Measurements from ENCODE around the gene URB1. TPM values are rescaled to one million over a fixed set of nuclear protein-coding genes. Genes with fewer than 3 reads are reported as not detected.
"Not testable (repeated sequence)": the region's sequence is repeated elsewhere in the genome, so short reads cannot be mapped to it uniquely, and the experiment has no call there.

The URB1 gene, protein sequence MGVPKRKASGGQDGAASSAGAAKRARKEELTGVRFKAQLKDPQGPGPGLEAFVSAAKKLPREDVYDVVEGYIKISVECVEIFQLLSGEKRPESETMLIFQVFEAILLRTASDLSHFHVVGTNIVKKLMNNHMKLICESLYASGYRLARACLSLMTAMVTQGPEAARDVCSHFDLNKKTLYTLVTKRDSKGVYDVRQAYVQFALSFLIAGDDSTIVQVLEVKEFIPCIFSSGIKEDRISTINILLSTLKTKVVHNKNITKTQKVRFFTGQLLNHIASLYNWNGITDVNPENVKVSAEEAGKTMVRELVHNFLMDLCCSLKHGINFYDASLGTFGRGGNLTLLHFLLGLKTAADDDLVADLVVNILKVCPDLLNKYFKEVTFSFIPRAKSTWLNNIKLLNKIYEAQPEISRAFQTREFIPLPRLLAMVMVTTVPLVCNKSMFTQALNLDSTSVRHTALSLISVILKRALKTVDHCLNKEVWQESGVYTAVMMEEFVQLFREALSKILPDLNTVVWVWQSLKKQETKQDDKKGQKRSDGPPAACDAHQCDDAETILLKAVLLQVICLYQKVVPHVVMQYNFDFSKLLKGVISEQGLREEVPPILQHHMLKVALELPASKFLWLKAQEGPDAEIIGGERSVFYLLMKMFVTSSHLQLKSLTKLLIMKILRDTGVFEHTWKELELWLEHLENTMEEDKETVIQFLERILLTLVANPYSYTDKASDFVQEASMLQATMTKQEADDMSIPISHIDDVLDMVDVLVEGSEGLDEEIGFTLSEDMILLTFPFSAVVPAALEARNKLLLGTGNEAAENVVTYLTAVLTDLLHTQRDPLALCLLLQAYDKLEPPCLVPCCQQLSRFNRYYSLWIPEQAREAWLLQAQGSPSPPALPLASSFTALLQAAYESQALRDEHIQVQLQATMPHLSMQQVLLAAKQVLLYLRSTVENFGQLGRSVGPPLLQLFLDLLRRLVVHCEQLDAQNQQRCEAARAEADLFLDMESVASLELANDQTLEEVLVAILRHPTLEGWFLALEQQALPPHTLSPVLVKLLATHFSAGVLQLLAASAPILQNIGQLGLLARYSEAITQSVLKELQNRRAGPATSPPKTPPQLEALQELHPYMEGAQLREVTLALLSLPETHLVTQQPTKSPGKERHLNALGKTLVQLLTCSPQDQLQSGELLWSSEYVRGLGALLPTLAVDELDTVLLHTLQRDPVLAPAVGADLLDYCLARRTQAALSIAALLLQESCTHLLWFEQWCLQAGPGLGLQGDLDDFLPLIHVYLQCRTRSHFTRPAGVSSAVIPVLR (N-terminal part only)
- total RNA-seq (10 to 100 TPM; 38.9 to 39.8 TPM), polyA plus RNA-seq (3.9 TPM)

DNA sequence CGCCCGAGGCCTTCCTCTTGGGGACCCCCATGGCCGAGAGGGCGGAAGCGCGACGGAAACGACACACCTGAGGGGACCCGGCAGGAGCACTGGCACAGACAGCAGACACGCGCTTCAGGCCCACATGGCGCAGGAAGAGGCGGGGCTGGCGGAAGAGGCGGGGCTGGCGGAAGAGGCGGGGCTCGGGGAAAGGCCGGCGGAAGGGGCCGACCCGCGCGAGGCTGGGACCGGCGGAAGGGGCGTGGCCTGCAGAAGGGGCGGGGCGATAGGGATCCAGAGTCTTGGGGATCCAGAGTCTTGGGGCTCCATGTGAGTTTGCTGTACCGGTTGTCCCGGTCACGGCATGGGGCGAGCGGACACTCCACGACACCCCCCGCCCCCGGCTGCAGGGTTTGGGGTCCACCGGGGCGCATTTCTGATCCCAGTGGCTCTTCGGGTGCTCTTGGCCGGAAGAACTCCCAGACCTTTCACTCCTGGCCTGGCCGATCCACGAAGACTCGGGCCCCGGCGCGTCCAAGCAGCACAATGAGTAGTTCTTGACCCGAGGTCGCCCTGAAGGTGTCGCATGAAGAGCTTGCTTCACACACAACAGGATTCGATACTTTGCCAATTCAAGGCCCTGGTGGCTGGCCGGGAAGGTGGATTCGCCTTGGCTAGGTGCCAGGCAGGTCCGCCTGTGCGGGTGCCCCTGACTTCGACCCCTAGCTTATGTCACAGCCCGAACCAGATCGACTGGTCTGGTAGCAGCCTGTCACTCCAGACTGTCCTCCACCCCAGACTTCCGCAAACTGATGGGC lies at the start of gene URB1:
Gene URB1, minus strand, starts transcription at position 133 of the 797 bp plus-strand sequence. Its CDS starts 102 bp downstream, at position 31.
- peak within 1 kb of the TSS; percentile 70 to 94 (median 80) for H3K27ac Mint-ChIP-seq
- no peaks in the 10 kb centered on the region for H3K9me3 ChIP-seq (ENCODE audit: low read length)
- peak within 1 kb of the TSS; percentile 83 for H3K27ac ChIP-seq (ENCODE audit: low read depth, low read length)
- ChIA-PET POLR2A (interaction anchor here (1.1 to 2.1 kb wide), 4 partner anchors 19 to 219 kb away, joined by 3 to 11 read pairs (median 4); partner anchors contain the start of genes CFAP298 and EVA1C), CTCF (interaction anchor here (1.0 to 2.5 kb wide), 5 partner anchors 10 to 207 kb away, joined by 3 to 9 read pairs (median 6); partner anchors contain the start of gene EVA1C)
- peak within 1 kb of the TSS; percentile 86 to 93 (median 87) for H3K4me3 Mint-ChIP-seq
- no peaks in the 10 kb centered on the region for H3K9me3 Mint-ChIP-seq
- peaks cover 3 to 12% of the 10 kb centered on the region in 2 donors for H3K27me3 Mint-ChIP-seq
- H3K4me1 Mint-ChIP-seq, result peaks cover 37 to 53% (median 48%) of the 10 kb centered on the region in 3 donors
- no peaks in the 10 kb centered on the region for H3K27me3 ChIP-seq (ENCODE audit: insufficient read depth, low read length, poor library complexity, severe bottlenecking)
- peaks cover 26% of the 10 kb centered on the region for H3K4me1 ChIP-seq (ENCODE audit: insufficient read depth, low read length)
- H3K36me3 Mint-ChIP-seq, result peaks cover 0 to 19% (median 3%) of the 10 kb centered on the region in 3 donors
- no peaks in the 10 kb centered on the region for H3K36me3 ChIP-seq (ENCODE audit: insufficient read depth, low read length)
- peak; percentile 92 to 96 (median 93) for DNase-seq
- peak within 1 kb of the TSS; percentile 86 for H3K4me3 ChIP-seq (ENCODE audit: low read length)

DNA sequence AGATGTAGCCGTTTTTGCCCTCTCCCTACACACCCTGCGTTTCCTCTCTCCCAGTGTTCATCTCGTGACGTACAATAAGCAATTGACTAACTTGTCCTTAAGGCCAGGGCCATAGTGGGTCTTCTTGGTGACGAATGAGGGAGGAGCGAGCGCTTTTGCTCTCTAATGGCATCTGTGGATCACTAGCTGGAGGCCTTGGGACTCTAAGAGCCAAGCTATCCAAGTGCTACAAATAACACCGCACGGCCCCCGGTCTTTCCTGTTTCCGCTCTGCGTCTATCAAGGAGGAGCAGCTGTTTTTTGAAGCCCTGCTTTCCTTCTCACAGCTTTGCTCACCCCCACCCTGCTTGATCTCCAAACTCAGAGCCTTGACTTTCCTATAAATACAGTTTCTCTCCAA lies 44.9 kb upstream of the URB1 start:
- POLR2A ChIA-PET, result no interaction called here
- peaks cover 0 to 7% of the 10 kb centered on the region in 2 donors for H3K27me3 Mint-ChIP-seq

DNA sequence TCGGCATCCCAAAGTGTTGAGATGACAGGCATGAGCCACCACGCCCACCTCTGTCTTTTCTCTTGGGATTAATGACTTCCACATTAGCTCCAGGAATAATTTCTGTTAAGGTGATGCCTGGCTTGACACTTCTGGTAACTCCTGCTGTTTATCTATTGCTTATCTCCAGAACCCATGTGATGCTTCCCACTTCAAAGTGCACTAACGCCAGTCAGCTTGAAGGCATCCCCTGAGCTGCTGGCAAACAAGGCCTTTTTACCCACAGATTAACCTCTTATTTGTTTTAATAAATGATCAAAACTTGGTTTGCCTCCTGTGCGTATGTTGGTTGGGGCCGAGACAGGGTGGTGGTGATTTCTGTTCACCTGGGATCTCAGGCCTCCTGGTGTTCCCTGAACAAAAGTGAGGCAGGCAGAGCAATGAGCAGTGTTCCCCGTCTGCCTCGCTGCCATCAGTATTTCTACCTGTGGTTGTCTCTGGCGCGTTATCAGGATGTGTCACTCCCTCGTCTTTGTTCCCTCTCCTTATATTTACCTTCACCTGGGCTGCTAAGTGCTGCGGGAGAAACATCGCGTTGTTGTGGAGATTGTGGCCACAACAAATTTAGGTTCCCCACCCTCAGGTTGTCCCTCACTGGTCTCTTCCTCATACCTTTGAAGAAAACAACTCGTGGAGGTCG lies 40.3 kb upstream of the URB1 start:
- H3K27me3 ChIP-seq (ENCODE audit: insufficient read depth, low read length, poor library complexity, severe bottlenecking); H3K36me3 Mint-ChIP-seq; H3K9me3 ChIP-seq (ENCODE audit: low read length); DNase-seq; H3K4me1 ChIP-seq (ENCODE audit: insufficient read depth, low read length); H3K4me3 Mint-ChIP-seq; H3K36me3 ChIP-seq (ENCODE audit: insufficient read depth, low read length); H3K27ac ChIP-seq (ENCODE audit: low read depth, low read length); H3K4me3 ChIP-seq (ENCODE audit: low read length); H3K27me3 Mint-ChIP-seq; POLR2A ChIA-PET; H3K9me3 Mint-ChIP-seq: not testable (repeated sequence)
- CTCF ChIA-PET, result interaction anchor here (1.5 kb wide), 1 partner anchor 30 kb away, joined by 3 read pairs; no protein-coding TSS in a partner anchor
- Mint-ChIP-seq H3K27ac (peak overlapping the region in 3 of 8 donors; percentile 54 to 68 (median 67)), H3K4me1 (peaks cover 26 to 39% (median 28%) of the 10 kb centered on the region in 3 donors)

More for the DNA sequence above, 44.9 kb upstream of the URB1 start:
- Histone ChIP-seq H3K4me3 (ENCODE audit: low read length) (no peak overlapping the region), H3K9me3 (ENCODE audit: low read length) (no peaks in the 10 kb centered on the region), H3K27me3 (ENCODE audit: insufficient read depth, low read length, poor library complexity, severe bottlenecking) (no peaks in the 10 kb centered on the region), H3K27ac (ENCODE audit: low read depth, low read length) (no peak overlapping the region), H3K36me3 (ENCODE audit: insufficient read depth, low read length) (no peaks in the 10 kb centered on the region), H3K4me1 (ENCODE audit: insufficient read depth, low read length) (no peaks in the 10 kb centered on the region)
- DNase-seq, result no peak
- H3K4me1 Mint-ChIP-seq, result peaks cover 14 to 52% (median 29%) of the 10 kb centered on the region in 3 donors
- peak overlapping the region in 2 of 8 donors; percentile 66 to 68 for H3K27ac Mint-ChIP-seq
- no peaks in the 10 kb centered on the region for H3K9me3 Mint-ChIP-seq
- peaks cover 0 to 6% (median 3%) of the 10 kb centered on the region in 3 donors for H3K36me3 Mint-ChIP-seq
- CTCF ChIA-PET, result no interaction called here
- no peak overlapping the region for H3K4me3 Mint-ChIP-seq

- Mint-ChIP-seq H3K27me3 (no peaks in the 10 kb centered on the region), H3K9me3 (no peaks in the 10 kb centered on the region), H3K36me3 (peaks cover 4 to 19% (median 7%) of the 10 kb centered on the region in 3 donors), H3K4me1 (peaks cover 24 to 35% (median 27%) of the 10 kb centered on the region in 3 donors), H3K4me3 (no peak overlapping the region), H3K27ac (peak overlapping the region in 2 of 8 donors; percentile 46 to 57)
- no peak for DNase-seq
- ChIA-PET CTCF (no interaction called here), POLR2A (no interaction called here)
- no peak overlapping the region for H3K27ac ChIP-seq (ENCODE audit: low read depth, low read length)
- no peaks in the 10 kb centered on the region for H3K27me3 ChIP-seq (ENCODE audit: insufficient read depth, low read length, poor library complexity, severe bottlenecking)
- no peaks in the 10 kb centered on the region for H3K9me3 ChIP-seq (ENCODE audit: low read length)
- H3K36me3 ChIP-seq (ENCODE audit: insufficient read depth, low read length), result no peaks in the 10 kb centered on the region
- H3K4me3 ChIP-seq (ENCODE audit: low read length), result no peak overlapping the region
- no peaks in the 10 kb centered on the region for H3K4me1 ChIP-seq (ENCODE audit: insufficient read depth, low read length)
These were observed 35.3 kb upstream of the URB1 start for GRCh38 chr21:32427958-32428623.

- no peaks in the 10 kb centered on the region for H3K27me3 Mint-ChIP-seq
- DNase-seq, result no peak
- CTCF ChIA-PET, result no interaction called here
- H3K4me3 ChIP-seq (ENCODE audit: low read length), result no peak overlapping the region
- H3K27ac ChIP-seq (ENCODE audit: low read depth, low read length), result no peak overlapping the region
- H3K36me3 ChIP-seq (ENCODE audit: insufficient read depth, low read length), result no peaks in the 10 kb centered on the region
- no peak overlapping the region for H3K4me3 Mint-ChIP-seq
- POLR2A ChIA-PET, result no interaction called here
- no peaks in the 10 kb centered on the region for H3K9me3 ChIP-seq (ENCODE audit: low read length)
- peaks cover 7 to 26% (median 8%) of the 10 kb centered on the region in 3 donors for H3K36me3 Mint-ChIP-seq
- H3K4me1 ChIP-seq (ENCODE audit: insufficient read depth, low read length), result no peaks in the 10 kb centered on the region
- no peaks in the 10 kb centered on the region for H3K27me3 ChIP-seq (ENCODE audit: insufficient read depth, low read length, poor library complexity, severe bottlenecking)
- H3K4me1 Mint-ChIP-seq, result peaks cover 19 to 28% (median 19%) of the 10 kb centered on the region in 3 donors
- peak overlapping the region in 3 of 8 donors; percentile 39 to 91 (median 66) for H3K27ac Mint-ChIP-seq
- H3K9me3 Mint-ChIP-seq, result peaks cover 0 to 2% (median 0%) of the 10 kb centered on the region in 5 donors
These were observed 33.8 kb upstream of the URB1 start for GRCh38 chr21:32426592-32427051.

GRCh38 chr21:32426066-32426465 lies 33.3 kb upstream of the URB1 start:
- H3K27me3 ChIP-seq (ENCODE audit: insufficient read depth, low read length, poor library complexity, severe bottlenecking), result no peaks in the 10 kb centered on the region
- Mint-ChIP-seq H3K27ac (peak overlapping the region in 2 of 8 donors; percentile 41 to 61), H3K27me3 (no peaks in the 10 kb centered on the region), H3K9me3 (peaks cover 0 to 2% (median 0%) of the 10 kb centered on the region in 5 donors), H3K4me1 (peaks cover 16 to 28% (median 19%) of the 10 kb centered on the region in 3 donors), H3K4me3 (no peak overlapping the region), H3K36me3 (peaks cover 8 to 26% (median 10%) of the 10 kb centered on the region in 3 donors)
- H3K9me3 ChIP-seq (ENCODE audit: low read length), result no peaks in the 10 kb centered on the region
- ChIA-PET CTCF (interaction anchor here (0.5 kb wide), 1 partner anchor 175 kb away, joined by 4 read pairs; no protein-coding TSS in a partner anchor), POLR2A (no interaction called here)
- no peaks in the 10 kb centered on the region for H3K4me1 ChIP-seq (ENCODE audit: insufficient read depth, low read length)
- H3K36me3 ChIP-seq (ENCODE audit: insufficient read depth, low read length), result no peaks in the 10 kb centered on the region
- no peak for DNase-seq
- no peak overlapping the region for H3K4me3 ChIP-seq (ENCODE audit: low read length)
- H3K27ac ChIP-seq (ENCODE audit: low read depth, low read length), result no peak overlapping the region
